Measurements from ENCODE around the gene MTAP. TPM values are rescaled to one million over a fixed set of nuclear protein-coding genes. Genes with fewer than 3 reads are reported as not detected.

Gene MTAP
- total RNA-seq, 2 donors from 2014 or later, result 10.9 to 25.1 TPM

- no peak overlapping the region for H3K4me3 ChIP-seq
Observed at GRCh38 chr9:21964925-21965385, 162.5 kb downstream of the MTAP start.

GRCh38 chr9:21965401-21965951 lies 163.0 kb downstream of the MTAP start:
- ATAC-seq (peak; percentile 81), DNase-seq (peak; percentile 54 to 69 (median 59))
- TF ChIP-seq CTCF (IDR thresholded peaks at IDR 0.05) (peak in 5 of 7 experiments; percentile 21 to 41 (median 38)), POLR2A (IDR thresholded peaks at IDR 0.05) (no peak)
- Histone ChIP-seq H3K9me3 (no peaks in the 10 kb centered on the region), H3K4me1 (peaks cover 14% of the 10 kb centered on the region), H3K36me3 (replicated peaks in 1 of 2; ENCODE audit: insufficient read depth in 1 of 2, low read depth in 2 of 2) (no peaks in the 10 kb centered on the region), H3K27me3 (peaks cover 7 to 40% of the 10 kb centered on the region in 2 donors), H3K4me3 (no peak overlapping the region), H3K27ac (no peak overlapping the region)
- intact Hi-C loops (cut with DNase I), result no loop called here
- 2% methylated on average over 23 to 30 of the region's 30 CpGs for WGBS, 2 donors

More at GRCh38 chr9:21964925-21965385, 162.5 kb downstream of the MTAP start:
- ATAC-seq, result peak; percentile 78
- WGBS, 2 donors, result 2% methylated on average over 18 to 29 of the region's 29 CpGs
- H3K9me3 ChIP-seq, result no peaks in the 10 kb centered on the region
- peaks cover 7 to 35% of the 10 kb centered on the region in 2 donors for H3K27me3 ChIP-seq
- no peak for TF ChIP-seq CTCF (IDR thresholded peaks at IDR 0.05)
- no peak for TF ChIP-seq POLR2A (IDR thresholded peaks at IDR 0.05)
- H3K36me3 ChIP-seq (replicated peaks in 1 of 2; ENCODE audit: insufficient read depth in 1 of 2, low read depth in 2 of 2), result no peaks in the 10 kb centered on the region
- peaks cover 14% of the 10 kb centered on the region for H3K4me1 ChIP-seq
- intact Hi-C loops (cut with DNase I), result no loop called here
- peak; percentile 55 to 61 (median 57) for DNase-seq
- H3K27ac ChIP-seq, result no peak overlapping the region

- no peak for DNase-seq
- no peak overlapping the region for H3K27ac ChIP-seq
- intact Hi-C loops (cut with DNase I), result no loop called here
- no peak overlapping the region for H3K4me3 ChIP-seq
- no peak for ATAC-seq
- H3K9me3 ChIP-seq, result no peaks in the 10 kb centered on the region
- no peaks in the 10 kb centered on the region for H3K36me3 ChIP-seq (replicated peaks in 1 of 2; ENCODE audit: insufficient read depth in 1 of 2, low read depth in 2 of 2)
- H3K27me3 ChIP-seq, result peaks cover 7 to 48% of the 10 kb centered on the region in 2 donors
- WGBS, 2 donors, result 16 to 22% methylated on average over 15 of the region's 15 CpGs
- no peak for TF ChIP-seq CTCF (IDR thresholded peaks at IDR 0.05)
- TF ChIP-seq POLR2A (IDR thresholded peaks at IDR 0.05), result no peak
- H3K4me1 ChIP-seq, result peaks cover 14% of the 10 kb centered on the region
Observed at GRCh38 chr9:21966140-21966851, 163.9 kb downstream of the MTAP start.

- DNase-seq (no peak), ATAC-seq (no peak)
- Histone ChIP-seq H3K9me3 (no peaks in the 10 kb centered on the region), H3K4me3 (no peak overlapping the region), H3K36me3 (replicated peaks in 1 of 2; ENCODE audit: insufficient read depth in 1 of 2, low read depth in 2 of 2) (no peaks in the 10 kb centered on the region), H3K27ac (no peak overlapping the region), H3K27me3 (peaks cover 7 to 55% of the 10 kb centered on the region in 2 donors), H3K4me1 (peaks cover 14% of the 10 kb centered on the region)
- WGBS, 2 donors, result 14 to 31% methylated on average over 13 to 19 of the region's 19 CpGs
- intact Hi-C loops (cut with DNase I), result no loop called here
- no peak for TF ChIP-seq POLR2A (IDR thresholded peaks at IDR 0.05)
- no peak for TF ChIP-seq CTCF (IDR thresholded peaks at IDR 0.05)
Observed at GRCh38 chr9:21967169-21967568, 164.7 kb downstream of the MTAP start.

Measured in body of pancreas (tissue), 4 donors.